WERI-Rb-1 (cell line): ENCODE results near the gene CAMK2N2.

Experiments used
- DNase-seq: peaks from one replicate; pipeline ENCODE4 v3.0.0-alpha.2; 2020
- H3K27ac ChIP-seq: fragments of 250-450 bp; sonication (Bioruptor Pico); 2 replicates; pipeline ENCODE4 v1.5.1; 2020; ENCODE audit warnings: mild to moderate bottlenecking, moderate library complexity
- H3K27me3 ChIP-seq: fragments of 250-450 bp; sonication (Bioruptor Pico); 2 replicates; pipeline ENCODE4 v1.5.1; 2021; ENCODE audit warnings: mild to moderate bottlenecking, low read depth, moderate library complexity; ENCODE audit not compliant: insufficient read depth, severe bottlenecking
- H3K36me3 ChIP-seq: fragments of 250-450 bp; sonication (Bioruptor Pico); 2 replicates; pipeline ENCODE4 v1.5.1; 2020; ENCODE audit warnings: mild to moderate bottlenecking, moderate library complexity
- H3K4me3 ChIP-seq: 2 replicates; pipeline ENCODE4 v1.5.1; 2011; ENCODE audit warnings: low read depth, mild to moderate bottlenecking, control low read depth, low read length
- H3K9me3 ChIP-seq: fragments of 250-450 bp; sonication (Bioruptor Pico); 2 replicates; pipeline ENCODE4 v1.5.1; 2021; ENCODE audit warnings: mild to moderate bottlenecking, moderate library complexity; ENCODE audit not compliant: severe bottlenecking
- TF ChIP-seq, protein P1 (sequence below): IDR thresholded peaks from 2 replicates; pipeline ENCODE4 v1.5.1; 2011; ENCODE audit warnings: low read depth, mild to moderate bottlenecking, control low read depth, inconsistent platforms, low read length

CAMK2N2 gene

DNA sequence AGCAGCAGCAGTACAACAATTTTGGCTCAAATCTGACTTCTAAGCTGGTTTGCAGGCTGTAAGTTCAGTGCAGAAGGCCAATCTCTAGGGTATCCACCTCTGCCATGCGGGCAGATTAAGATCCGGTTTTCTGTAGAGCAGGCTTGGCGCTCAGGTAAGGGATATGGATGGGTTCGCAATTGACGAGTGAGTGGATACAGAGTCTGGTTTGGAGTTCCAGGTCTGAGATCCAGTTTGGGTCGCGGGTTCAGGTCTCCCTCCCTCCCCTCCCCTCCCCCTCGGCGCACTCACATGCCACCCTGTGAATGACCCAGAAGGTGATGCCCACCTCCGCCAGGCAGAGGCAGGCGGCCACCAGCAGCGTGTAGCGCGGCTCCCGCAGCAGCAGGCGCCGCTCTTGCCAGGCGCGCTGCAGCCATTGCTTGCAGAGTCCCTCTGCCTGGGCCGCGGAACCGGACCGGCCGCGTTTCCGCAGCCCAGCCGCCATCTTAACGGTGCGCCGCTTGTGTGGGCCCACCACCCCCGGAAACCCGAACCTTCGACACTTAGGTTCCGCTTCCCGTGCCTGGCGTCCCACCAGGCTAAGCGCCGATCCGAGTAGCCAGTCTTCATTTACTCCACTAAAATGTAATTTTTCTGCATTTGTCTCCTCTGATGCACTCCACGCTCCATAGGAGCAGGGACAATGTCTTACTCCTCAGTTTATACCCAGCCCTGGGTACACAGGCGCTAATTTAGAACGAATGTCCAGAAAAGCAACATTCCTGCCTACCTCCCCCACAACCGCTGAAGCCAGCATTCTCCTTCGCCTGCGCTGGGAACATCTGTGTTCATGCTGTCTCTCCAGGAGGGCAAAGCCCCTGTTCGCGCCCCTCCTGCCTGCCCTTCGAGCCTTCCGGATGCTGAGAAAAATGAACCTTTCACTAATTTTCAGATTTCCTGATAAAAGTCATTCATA lies 12.6 kb downstream of the CAMK2N2 start, which contains the start of gene ALG3:
Gene ALG3 (minus strand): TSS at position 509 of the 958 bp plus-strand sequence. CDS start 22 bp downstream, at position 487.
- peak; percentile 83 for DNase-seq
- TF ChIP-seq, protein P1, sequence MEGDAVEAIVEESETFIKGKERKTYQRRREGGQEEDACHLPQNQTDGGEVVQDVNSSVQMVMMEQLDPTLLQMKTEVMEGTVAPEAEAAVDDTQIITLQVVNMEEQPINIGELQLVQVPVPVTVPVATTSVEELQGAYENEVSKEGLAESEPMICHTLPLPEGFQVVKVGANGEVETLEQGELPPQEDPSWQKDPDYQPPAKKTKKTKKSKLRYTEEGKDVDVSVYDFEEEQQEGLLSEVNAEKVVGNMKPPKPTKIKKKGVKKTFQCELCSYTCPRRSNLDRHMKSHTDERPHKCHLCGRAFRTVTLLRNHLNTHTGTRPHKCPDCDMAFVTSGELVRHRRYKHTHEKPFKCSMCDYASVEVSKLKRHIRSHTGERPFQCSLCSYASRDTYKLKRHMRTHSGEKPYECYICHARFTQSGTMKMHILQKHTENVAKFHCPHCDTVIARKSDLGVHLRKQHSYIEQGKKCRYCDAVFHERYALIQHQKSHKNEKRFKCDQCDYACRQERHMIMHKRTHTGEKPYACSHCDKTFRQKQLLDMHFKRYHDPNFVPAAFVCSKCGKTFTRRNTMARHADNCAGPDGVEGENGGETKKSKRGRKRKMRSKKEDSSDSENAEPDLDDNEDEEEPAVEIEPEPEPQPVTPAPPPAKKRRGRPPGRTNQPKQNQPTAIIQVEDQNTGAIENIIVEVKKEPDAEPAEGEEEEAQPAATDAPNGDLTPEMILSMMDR: no peak
- peak within 1 kb of the TSS; percentile 86 for H3K27ac ChIP-seq
- peaks cover 12% of the 10 kb centered on the region; the same call in 1 of the 2 replicates for H3K36me3 ChIP-seq
- H3K27me3 ChIP-seq: no peaks in the 10 kb centered on the region
- peak within 1 kb of the TSS; percentile 60 for H3K4me3 ChIP-seq
- no peaks in the 10 kb centered on the region for H3K9me3 ChIP-seq

DNA sequence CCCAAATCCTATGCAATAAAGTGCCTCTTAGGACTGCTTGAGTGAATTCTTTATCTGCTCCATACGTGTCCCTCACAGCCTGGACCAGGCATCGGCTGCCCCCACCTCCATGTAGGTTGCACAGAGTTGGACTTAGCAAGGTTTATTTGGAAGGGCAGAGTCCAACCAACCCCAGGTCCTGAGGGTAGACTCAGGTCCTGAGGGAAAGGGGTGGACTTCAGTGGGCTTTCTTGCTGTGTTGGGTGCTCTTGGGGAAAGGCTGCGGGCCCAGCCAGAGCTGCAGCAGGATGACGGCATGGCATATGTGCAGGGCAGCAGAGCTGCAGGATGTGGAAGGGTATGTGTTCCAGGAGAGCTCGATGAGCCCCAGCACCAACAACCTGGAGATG lies 19.1 kb downstream of the CAMK2N2 start:
- Histone ChIP-seq H3K9me3 (no peaks in the 10 kb centered on the region), H3K36me3 (peaks cover 30% of the 10 kb centered on the region), H3K4me3 (no peak overlapping the region), H3K27ac (no peak overlapping the region), H3K27me3 (no peaks in the 10 kb centered on the region)
- TF ChIP-seq, protein P1: no peak
- DNase-seq: no peak

DNA sequence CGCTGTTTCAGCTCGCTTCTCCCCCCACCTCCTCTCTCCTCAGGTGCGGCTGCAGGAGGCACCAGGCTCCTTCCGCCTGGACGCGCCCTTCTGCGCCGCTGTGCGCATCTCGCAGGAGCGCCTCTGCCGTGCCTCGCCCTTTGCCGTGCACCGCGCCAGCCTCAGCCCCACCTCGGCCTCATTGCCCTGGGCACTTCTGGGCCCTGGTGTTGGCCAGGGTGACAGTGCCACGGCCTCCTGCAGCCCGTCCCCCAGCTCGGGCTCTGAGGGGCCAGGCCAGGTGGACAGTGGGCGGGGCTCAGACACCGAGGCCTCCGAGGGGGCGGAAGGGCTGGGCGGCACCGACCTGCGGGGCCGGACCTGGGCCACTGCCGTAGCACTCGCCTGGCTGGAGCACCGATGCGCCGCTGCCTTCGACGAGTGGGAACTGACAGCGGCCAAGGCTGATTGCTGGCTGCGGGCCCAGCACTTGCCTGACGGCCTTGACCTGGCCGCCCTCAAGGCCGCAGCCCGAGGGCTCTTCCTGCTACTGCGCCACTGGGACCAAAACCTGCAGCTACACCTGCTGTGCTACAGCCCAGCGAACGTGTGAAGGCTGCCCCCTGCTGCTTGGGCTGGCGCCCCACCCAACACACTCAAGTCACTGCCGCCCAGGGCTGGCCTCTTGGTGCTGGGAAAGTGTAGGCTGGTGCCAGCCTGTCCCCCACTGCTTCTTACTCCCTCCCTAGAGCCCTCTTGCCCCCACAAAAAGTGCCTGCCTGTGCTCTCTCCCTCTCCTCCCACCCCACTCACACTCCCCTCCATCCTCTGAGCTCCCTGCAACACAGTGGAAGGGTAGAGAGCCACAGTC lies 19.7 kb downstream of the CAMK2N2 start:
- Histone ChIP-seq H3K27ac (no peak overlapping the region), H3K36me3 (peaks cover 30% of the 10 kb centered on the region), H3K27me3 (no peaks in the 10 kb centered on the region), H3K4me3 (no peak overlapping the region), H3K9me3 (no peaks in the 10 kb centered on the region)
- peak; percentile 73 for DNase-seq
- TF ChIP-seq, protein P1: peak; percentile 89

DNA sequence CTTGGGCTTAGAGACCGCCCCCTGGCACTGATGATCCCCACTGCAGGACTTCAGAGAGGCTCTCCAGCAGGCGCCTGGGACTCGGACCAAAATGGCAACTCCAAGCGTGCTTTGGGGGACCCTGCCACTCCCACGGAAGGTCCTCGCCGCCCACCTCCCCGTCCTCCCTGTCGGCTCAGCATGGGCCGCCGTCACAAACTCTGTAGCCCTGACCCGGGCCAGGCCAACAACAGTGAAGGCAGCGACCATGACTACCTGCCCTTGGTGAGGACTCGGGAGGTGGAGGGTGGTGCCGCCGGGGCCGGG lies 20.3 kb downstream of the CAMK2N2 start:
- Histone ChIP-seq H3K9me3 (no peaks in the 10 kb centered on the region), H3K4me3 (no peak overlapping the region), H3K36me3 (peaks cover 30% of the 10 kb centered on the region), H3K27ac (no peak overlapping the region), H3K27me3 (no peaks in the 10 kb centered on the region)
- TF ChIP-seq, protein P1: no peak
- DNase-seq: no peak

DNA sequence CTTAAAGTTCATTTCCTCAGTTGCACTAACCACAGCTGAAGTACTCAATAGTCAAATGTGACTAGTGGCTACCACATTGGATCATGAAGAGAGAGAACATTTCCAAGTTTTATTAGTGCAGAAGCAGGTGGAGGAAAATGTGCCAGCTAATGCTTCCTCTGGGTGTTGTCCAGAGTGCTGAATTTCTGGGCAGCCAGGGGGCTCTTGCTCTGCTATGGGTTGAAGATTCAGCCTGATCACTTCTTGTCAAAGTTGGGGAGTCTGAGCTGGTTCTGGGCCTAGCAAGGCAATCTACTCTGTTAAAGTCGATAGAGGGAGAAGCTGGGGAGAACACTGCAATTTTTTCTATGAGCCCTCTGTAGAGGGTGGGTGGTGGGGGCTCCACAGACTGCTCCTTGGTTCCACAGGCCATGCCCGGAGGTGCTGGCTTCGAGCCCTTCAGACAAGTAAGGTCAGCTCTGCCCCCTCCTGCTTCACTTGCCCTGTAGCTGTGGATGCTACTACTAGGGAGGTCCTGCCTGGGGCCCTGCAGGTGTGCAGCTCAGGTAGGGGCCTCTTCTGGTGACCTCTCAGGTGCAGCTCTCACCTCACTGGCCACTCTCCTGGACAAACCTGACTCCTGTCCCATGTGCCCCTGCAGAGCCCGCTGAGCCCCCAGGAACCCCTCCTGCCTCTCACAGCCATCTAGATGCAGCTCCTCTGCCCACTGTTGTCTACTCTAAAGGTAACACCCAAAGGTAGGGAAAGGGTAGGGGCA lies 20.8 kb downstream of the CAMK2N2 start:
- Histone ChIP-seq H3K4me3 (no peak overlapping the region), H3K36me3 (peaks cover 30% of the 10 kb centered on the region), H3K9me3 (no peaks in the 10 kb centered on the region), H3K27ac (no peak overlapping the region), H3K27me3 (no peaks in the 10 kb centered on the region)
- TF ChIP-seq, protein P1: no peak
- DNase-seq: no peak
